ENCODE data around the gene IGSF22. TPM values are rescaled to one million over a fixed set of nuclear protein-coding genes. Genes with fewer than 3 reads are reported as not detected.

The IGSF22 gene
- polyA plus RNA-seq, 1 of the 3 experiments (the other 2 are of a cell fraction), result 0.02 TPM

DNA sequence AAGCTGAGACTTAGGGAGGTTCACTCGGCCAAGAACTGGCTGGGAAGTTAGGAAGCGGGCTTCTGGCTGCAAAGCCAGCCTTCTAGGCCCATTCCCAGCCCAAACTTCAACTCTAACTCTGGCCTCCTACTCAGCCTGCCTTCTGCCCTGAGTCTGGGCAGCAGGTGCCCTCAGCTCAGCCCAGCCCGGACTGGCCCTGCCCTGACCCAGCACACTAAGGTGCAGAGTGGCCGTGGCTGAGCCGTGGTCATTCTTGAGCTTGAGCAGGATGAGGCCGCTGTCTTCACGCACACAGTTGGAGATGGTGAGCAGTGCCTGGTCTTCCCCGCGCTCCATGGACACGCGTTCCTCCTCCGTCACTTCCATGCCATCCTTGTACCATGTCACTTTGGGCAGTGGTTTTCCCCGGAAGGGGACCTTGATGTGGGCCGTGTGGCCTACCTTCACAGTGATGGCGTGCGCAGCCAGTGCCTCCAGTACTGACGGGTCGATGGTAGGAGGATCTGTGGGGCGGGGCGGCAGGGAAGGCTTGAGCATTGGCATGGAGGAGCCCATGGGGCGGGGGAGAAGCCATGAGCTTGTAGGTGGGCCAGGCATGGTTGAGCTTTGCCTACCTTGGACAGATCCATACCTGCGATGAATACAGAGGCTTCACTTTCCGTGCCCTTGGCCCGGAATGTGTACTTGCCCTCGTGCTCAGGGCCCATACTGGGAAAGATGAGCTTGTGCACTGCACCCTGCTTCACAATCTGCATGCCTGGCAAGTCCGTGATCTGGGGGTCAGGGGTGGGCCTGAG is 12.1 kb downstream of the IGSF22 start:
- Histone ChIP-seq H3K4me3 (ENCODE audit: low read depth in 2 of 2, low read length in 1 of 2) (no peak overlapping the region), H2AFZ (ENCODE audit: low read depth) (no peak overlapping the region), H3K27ac (ENCODE audit: low read depth in 2 of 2, low read length in 1 of 2) (no peak overlapping the region), H3K27me3 (ENCODE audit: insufficient read depth) (no peaks in the 10 kb centered on the region), H3F3A (replicated peaks; ENCODE audit: insufficient read depth) (no peaks in the 10 kb centered on the region), H3K4me1 (ENCODE audit: control insufficient read depth in 1 of 2, insufficient read depth in 2 of 2, low read depth in 1 of 2, low read length in 1 of 2) (no peaks in the 10 kb centered on the region), H3K4me2 (no peak overlapping the region), H3K9me3 (no peaks in the 10 kb centered on the region), H3K79me2 (ENCODE audit: insufficient read depth) (no peaks in the 10 kb centered on the region), H3K36me3 (replicated peaks in 1 of 2; ENCODE audit: control insufficient read depth in 1 of 2, insufficient read depth in 2 of 2, low read length in 1 of 2) (no peaks in the 10 kb centered on the region), H3K9ac (no peak overlapping the region), H4K20me1 (ENCODE audit: insufficient read depth) (no peaks in the 10 kb centered on the region), H3K9me2 (no peaks in the 10 kb centered on the region)
- ChIA-PET POLR2A (no interaction called here), CTCF (interaction anchor here (0.7 kb wide), 1 partner anchor 8 kb away, joined by 3 read pairs; no protein-coding TSS in a partner anchor)
- TF ChIP-seq RFX5 (IDR thresholded peaks at IDR 0.05; ENCODE audit: low read length) (no peak), TAF1 (IDR thresholded peaks at IDR 0.05; ENCODE audit: borderline replicate concordance, low read depth, low read length) (no peak), TEAD4 (IDR thresholded peaks at IDR 0.05; ENCODE audit: borderline replicate concordance, insufficient read depth) (no peak), NFIC (IDR thresholded peaks at IDR 0.05; ENCODE audit: borderline replicate concordance) (no peak), GATA2 (CRISPR knock-in tag; IDR thresholded peaks at IDR 0.05) (no peak), SMC3 (IDR thresholded peaks at IDR 0.05; ENCODE audit: low read depth, low read length) (no peak), POLR2AphosphoS5 (IDR thresholded peaks at IDR 0.05; ENCODE audit: low read depth, low read length) (no peak), NRF1 (IDR thresholded peaks at IDR 0.05; ENCODE audit: low read depth, low read length) (no peak)
- TF ChIP-seq, protein P1, sequence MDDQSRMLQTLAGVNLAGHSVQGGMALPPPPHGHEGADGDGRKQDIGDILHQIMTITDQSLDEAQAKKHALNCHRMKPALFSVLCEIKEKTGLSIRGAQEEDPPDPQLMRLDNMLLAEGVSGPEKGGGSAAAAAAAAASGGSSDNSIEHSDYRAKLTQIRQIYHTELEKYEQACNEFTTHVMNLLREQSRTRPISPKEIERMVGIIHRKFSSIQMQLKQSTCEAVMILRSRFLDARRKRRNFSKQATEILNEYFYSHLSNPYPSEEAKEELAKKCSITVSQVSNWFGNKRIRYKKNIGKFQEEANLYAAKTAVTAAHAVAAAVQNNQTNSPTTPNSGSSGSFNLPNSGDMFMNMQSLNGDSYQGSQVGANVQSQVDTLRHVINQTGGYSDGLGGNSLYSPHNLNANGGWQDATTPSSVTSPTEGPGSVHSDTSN (IDR thresholded peaks at IDR 0.05), result no peak
- no peak for DNase-seq
- WGBS (ENCODE audit: low lambda C conversion rate), result 77% methylated on average over 22 of the region's 26 CpGs

- no peak overlapping the region for H3K27ac ChIP-seq (ENCODE audit: low read depth in 2 of 2, low read length in 1 of 2)
- WGBS (ENCODE audit: low lambda C conversion rate), result 62% methylated on average over 5 of the region's 5 CpGs
- H3F3A ChIP-seq (replicated peaks; ENCODE audit: insufficient read depth), result no peaks in the 10 kb centered on the region
- no peak overlapping the region for H3K9ac ChIP-seq
- CTCF ChIA-PET, result no interaction called here
- H2AFZ ChIP-seq (ENCODE audit: low read depth), result no peak overlapping the region
- no peak for DNase-seq
- POLR2A ChIA-PET, result no interaction called here
- no peaks in the 10 kb centered on the region for H3K9me3 ChIP-seq
- H4K20me1 ChIP-seq (ENCODE audit: insufficient read depth), result no peaks in the 10 kb centered on the region
- no peaks in the 10 kb centered on the region for H3K9me2 ChIP-seq
- H3K4me3 ChIP-seq (ENCODE audit: low read depth in 2 of 2, low read length in 1 of 2), result no peak overlapping the region
- H3K79me2 ChIP-seq (ENCODE audit: insufficient read depth), result no peaks in the 10 kb centered on the region
- peaks cover 9% of the 10 kb centered on the region; the same call in 1 of the 2 replicates for H3K27me3 ChIP-seq (ENCODE audit: insufficient read depth)
- H3K4me1 ChIP-seq (ENCODE audit: control insufficient read depth in 1 of 2, insufficient read depth in 2 of 2, low read depth in 1 of 2, low read length in 1 of 2), result peaks cover 0 to 12% of the 10 kb centered on the region in 2 experiments; a peak in 2 of 4 replicates
- no peaks in the 10 kb centered on the region for H3K36me3 ChIP-seq (replicated peaks in 1 of 2; ENCODE audit: control insufficient read depth in 1 of 2, insufficient read depth in 2 of 2, low read length in 1 of 2)
- TF ChIP-seq POLR2AphosphoS5 (IDR thresholded peaks at IDR 0.05; ENCODE audit: low read depth, low read length) (no peak), JUND (IDR thresholded peaks at IDR 0.05) (no peak), REST (IDR thresholded peaks at IDR 0.05; ENCODE audit: low read depth, low read length) (no peak), RFX5 (IDR thresholded peaks at IDR 0.05; ENCODE audit: low read length) (no peak), TCF12 (IDR thresholded peaks at IDR 0.05) (no peak), ELF1 (IDR thresholded peaks at IDR 0.05) (no peak), RCOR1 (IDR thresholded peaks at IDR 0.05; ENCODE audit: low read length) (no peak), EZH2phosphoT487 (IDR thresholded peaks at IDR 0.05; ENCODE audit: borderline replicate concordance, low read depth) (no peak), EP300 (IDR thresholded peaks at IDR 0.05; ENCODE audit: borderline replicate concordance in 1 of 2, low read depth in 1 of 2, low read length in 1 of 2) (no peak)
- no peak overlapping the region for H3K4me2 ChIP-seq
These were observed 15.4 kb downstream of the IGSF22 start for GRCh38 chr11:18710545-18710944.
